ENCODE data around the gene KCNH2.

Gene KCNH2

GRCh38 chr7:150994838-150995510 is 16.9 kb upstream of the KCNH2 start:
- Mint-ChIP-seq H3K4me3 (no peak overlapping the region), H3K36me3 (peaks cover 8% of the 10 kb centered on the region), H3K27me3 (peaks cover 14% of the 10 kb centered on the region), H3K27ac (no peak overlapping the region), H3K4me1 (no peaks in the 10 kb centered on the region), H3K9me3 (peaks cover 8% of the 10 kb centered on the region)
- DNase-seq (ENCODE audit: low spot score in 2 of 2): no peak
- ATAC-seq (ENCODE audit: low read depth): no peak

GRCh38 chr7:150994141-150994837 is 16.2 kb upstream of the KCNH2 start:
- peaks cover 18% of the 10 kb centered on the region for H3K27me3 Mint-ChIP-seq
- no peak overlapping the region for H3K4me3 Mint-ChIP-seq
- no peaks in the 10 kb centered on the region for H3K4me1 Mint-ChIP-seq
- ATAC-seq (ENCODE audit: low read depth) (peak; percentile 43), DNase-seq (ENCODE audit: low spot score in 2 of 2) (no peak)
- H3K27ac Mint-ChIP-seq: no peak overlapping the region
- peaks cover 8% of the 10 kb centered on the region for H3K9me3 Mint-ChIP-seq
- peaks cover 8% of the 10 kb centered on the region for H3K36me3 Mint-ChIP-seq

GRCh38 chr7:150993511-150993910 is 15.4 kb upstream of the KCNH2 start:
- H3K4me3 Mint-ChIP-seq: no peak overlapping the region
- H3K36me3 Mint-ChIP-seq: peaks cover 6% of the 10 kb centered on the region
- peaks cover 16% of the 10 kb centered on the region for H3K27me3 Mint-ChIP-seq
- no peak overlapping the region for H3K27ac Mint-ChIP-seq
- H3K9me3 Mint-ChIP-seq: peaks cover 8% of the 10 kb centered on the region
- ATAC-seq (ENCODE audit: low read depth): no peak
- H3K4me1 Mint-ChIP-seq: peaks cover under 1% of the 10 kb centered on the region
- no peak for DNase-seq (ENCODE audit: low spot score in 2 of 2)

- Mint-ChIP-seq H3K4me3 (no peak overlapping the region), H3K27me3 (peaks cover 17% of the 10 kb centered on the region), H3K9me3 (peaks cover 8% of the 10 kb centered on the region), H3K36me3 (peaks cover 6% of the 10 kb centered on the region), H3K4me1 (peaks cover 7% of the 10 kb centered on the region), H3K27ac (peak overlapping the region; percentile 5)
- DNase-seq (ENCODE audit: low spot score in 2 of 2) (no peak), ATAC-seq (ENCODE audit: low read depth) (peak; percentile 50)
These were observed 14.7 kb upstream of the KCNH2 start for GRCh38 chr7:150992833-150993302.

GRCh38 chr7:150992051-150992640 is 14.0 kb upstream of the KCNH2 start:
- Mint-ChIP-seq H3K4me3 (no peak overlapping the region), H3K4me1 (peaks cover 7% of the 10 kb centered on the region), H3K9me3 (peaks cover 8% of the 10 kb centered on the region), H3K27ac (peak overlapping the region; percentile 5), H3K27me3 (peaks cover 11% of the 10 kb centered on the region), H3K36me3 (peaks cover 6% of the 10 kb centered on the region)
- no peak for ATAC-seq (ENCODE audit: low read depth)
- no peak for DNase-seq (ENCODE audit: low spot score in 2 of 2)

GRCh38 chr7:150990416-150991186 is 12.5 kb upstream of the KCNH2 start, which contains the start of gene NOS3:
Gene NOS3, plus strand, starts transcription at chr7:150991017. Its CDS starts 2,787 bp downstream, at chr7:150993804.
- Mint-ChIP-seq H3K27me3 (peaks cover 13% of the 10 kb centered on the region), H3K4me1 (peaks cover 10% of the 10 kb centered on the region), H3K9me3 (peaks cover 8% of the 10 kb centered on the region), H3K27ac (no peak within 1 kb of the TSS), H3K4me3 (no peak within 1 kb of the TSS), H3K36me3 (peaks cover 6% of the 10 kb centered on the region)
- DNase-seq (ENCODE audit: low spot score in 2 of 2): no peak
- no peak for ATAC-seq (ENCODE audit: low read depth)

- no peak overlapping the region for H3K27ac Mint-ChIP-seq
- no peak overlapping the region for H3K4me3 Mint-ChIP-seq
- H3K4me1 Mint-ChIP-seq: peaks cover 10% of the 10 kb centered on the region
- DNase-seq (ENCODE audit: low spot score in 2 of 2) (no peak), ATAC-seq (ENCODE audit: low read depth) (no peak)
- H3K27me3 Mint-ChIP-seq: peaks cover 13% of the 10 kb centered on the region
- peaks cover 6% of the 10 kb centered on the region for H3K36me3 Mint-ChIP-seq
- peaks cover 8% of the 10 kb centered on the region for H3K9me3 Mint-ChIP-seq
These were observed 11.3 kb upstream of the KCNH2 start for GRCh38 chr7:150989456-150989855.

GRCh38 chr7:150988230-150989226 is 10.4 kb upstream of the KCNH2 start:
- H3K36me3 Mint-ChIP-seq: peaks cover 6% of the 10 kb centered on the region
- peaks cover 8% of the 10 kb centered on the region for H3K9me3 Mint-ChIP-seq
- H3K27ac Mint-ChIP-seq: no peak overlapping the region
- peaks cover 10% of the 10 kb centered on the region for H3K4me1 Mint-ChIP-seq
- DNase-seq (ENCODE audit: low spot score in 2 of 2) (peak; percentile 68 to 73), ATAC-seq (ENCODE audit: low read depth) (peak; percentile 72)
- H3K27me3 Mint-ChIP-seq: peaks cover 13% of the 10 kb centered on the region
- no peak overlapping the region for H3K4me3 Mint-ChIP-seq

- peaks cover 8% of the 10 kb centered on the region for H3K9me3 Mint-ChIP-seq
- H3K36me3 Mint-ChIP-seq: peaks cover 6% of the 10 kb centered on the region
- DNase-seq (ENCODE audit: low spot score in 2 of 2): no peak
- H3K27ac Mint-ChIP-seq: no peak overlapping the region
- peaks cover 10% of the 10 kb centered on the region for H3K4me1 Mint-ChIP-seq
- ATAC-seq (ENCODE audit: low read depth): no peak
- H3K27me3 Mint-ChIP-seq: peaks cover 16% of the 10 kb centered on the region
- no peak overlapping the region for H3K4me3 Mint-ChIP-seq
These were observed 8.4 kb upstream of the KCNH2 start for GRCh38 chr7:150986556-150986955.

- H3K4me3 Mint-ChIP-seq: no peak overlapping the region
- H3K27me3 Mint-ChIP-seq: peaks cover 18% of the 10 kb centered on the region
These were observed 8.0 kb upstream of the KCNH2 start for GRCh38 chr7:150986099-150986512.

GRCh38 chr7:150983893-150984368 is 5.8 kb upstream of the KCNH2 start:
- Mint-ChIP-seq H3K4me3 (no peak overlapping the region), H3K36me3 (no peaks in the 10 kb centered on the region), H3K27ac (no peak overlapping the region), H3K27me3 (peaks cover 16% of the 10 kb centered on the region), H3K4me1 (peaks cover 13% of the 10 kb centered on the region), H3K9me3 (no peaks in the 10 kb centered on the region)
- no peak for ATAC-seq (ENCODE audit: low read depth)
- peak in 1 of 2 donors; percentile 37 for DNase-seq (ENCODE audit: low spot score in 2 of 2)

More at GRCh38 chr7:150986099-150986512, 8.0 kb upstream of the KCNH2 start:
- peaks cover 10% of the 10 kb centered on the region for H3K4me1 Mint-ChIP-seq
- no peak overlapping the region for H3K27ac Mint-ChIP-seq
- peak; percentile 56 for ATAC-seq (ENCODE audit: low read depth)
- peaks cover 7% of the 10 kb centered on the region for H3K9me3 Mint-ChIP-seq
- H3K36me3 Mint-ChIP-seq: peaks cover 6% of the 10 kb centered on the region
- peak in 1 of 2 donors; percentile 45 for DNase-seq (ENCODE audit: low spot score in 2 of 2)

- Mint-ChIP-seq H3K27me3 (peaks cover 13% of the 10 kb centered on the region), H3K27ac (no peak overlapping the region), H3K4me3 (no peak overlapping the region), H3K36me3 (no peaks in the 10 kb centered on the region), H3K9me3 (no peaks in the 10 kb centered on the region), H3K4me1 (peaks cover 14% of the 10 kb centered on the region)
- ATAC-seq (ENCODE audit: low read depth): no peak
- DNase-seq (ENCODE audit: low spot score in 2 of 2): no peak
These were observed 4.2 kb upstream of the KCNH2 start for GRCh38 chr7:150982351-150982750.

GRCh38 chr7:150981644-150982043 is 3.5 kb upstream of the KCNH2 start:
- ATAC-seq (ENCODE audit: low read depth): no peak
- Mint-ChIP-seq H3K4me3 (no peak overlapping the region), H3K27ac (no peak overlapping the region)

More at GRCh38 chr7:150981644-150982043, 3.5 kb upstream of the KCNH2 start:
- Mint-ChIP-seq H3K4me1 (peaks cover 21% of the 10 kb centered on the region), H3K36me3 (peaks cover 3% of the 10 kb centered on the region), H3K9me3 (no peaks in the 10 kb centered on the region), H3K27me3 (peaks cover 17% of the 10 kb centered on the region)
- no peak for DNase-seq (ENCODE audit: low spot score in 2 of 2)
